ENCODE results near the gene LYPD6.

DNA sequence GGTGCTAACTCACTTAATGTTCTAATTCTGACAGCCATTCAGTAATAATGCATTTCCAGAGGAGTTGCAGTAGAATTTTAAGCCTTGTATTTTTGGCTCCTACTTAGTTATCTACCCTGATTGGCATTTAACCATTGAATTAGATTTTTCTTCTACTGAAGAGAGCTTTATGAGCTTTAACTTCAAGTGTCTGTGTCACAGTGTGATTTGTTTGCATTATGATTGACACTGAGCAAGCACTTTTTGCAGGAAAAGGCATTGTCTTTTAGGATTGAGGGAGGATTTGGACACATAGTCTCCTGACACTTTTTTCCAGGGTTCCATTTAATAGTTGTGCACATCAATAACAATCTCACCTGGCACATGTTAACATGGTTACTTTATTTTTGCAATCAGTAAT, 26.7 kb downstream of the LYPD6 start:
- TF ChIP-seq CTCF (IDR thresholded peaks at IDR 0.05 in 4 of 5, conservative IDR thresholded peaks at IDR 0.05 in 1 of 5): no peak
- TF ChIP-seq POLR2A (IDR thresholded peaks at IDR 0.05): no peak
